Neural progenitor cell (in vitro differentiated cells): ENCODE measurements around the gene KIF2A. TPM values are rescaled to one million over a fixed set of nuclear protein-coding genes. Genes with fewer than 3 reads are reported as not detected.

ENCODE experiments used
- DNase-seq: peaks from one replicate; pipeline ENCODE4 v3.0.0-alpha.2; 2016; ENCODE audit warnings: low spot score
- H2AFZ ChIP-seq: fragments of 200-600 bp; sonication (generic); replicated peaks from 2 replicates; pipeline ENCODE4 v1.6.1; 2016; ENCODE audit warnings: antibody characterized with exemption
- H3F3A ChIP-seq: fragments of 200-600 bp; sonication (generic); 2 replicates; pipeline ENCODE4 v1.6.1; 2016; ENCODE audit warnings: antibody characterized with exemption, low read depth
- H3K27ac ChIP-seq: fragments of 200-600 bp; sonication (generic); 2 replicates; pipeline ENCODE4 v1.5.1; 2016; ENCODE audit warnings: mild to moderate bottlenecking
- H3K27me3 ChIP-seq: fragments of 200-600 bp; sonication (generic); 2 replicates; pipeline ENCODE4 v1.6.1; 2016; ENCODE audit warnings: mild to moderate bottlenecking, moderate library complexity
- H3K36me3 ChIP-seq: fragments of 200-600 bp; sonication (generic); 2 replicates; pipeline ENCODE4 v1.5.1; 2016
- H3K4me1 ChIP-seq: fragments of 200-600 bp; sonication (generic); 2 replicates; pipeline ENCODE4 v1.6.1; 2016; ENCODE audit warnings: mixed run types
- H3K4me2 ChIP-seq: fragments of 200-600 bp; sonication (generic); 2 replicates; pipeline ENCODE4 v1.6.1; 2016
- H3K4me3 ChIP-seq: fragments of 200-600 bp; sonication (generic); 2 replicates; pipeline ENCODE4 v1.5.1; 2016
- H3K79me2 ChIP-seq: fragments of 200-600 bp; sonication (generic); 2 replicates; pipeline ENCODE4 v1.6.1; 2016; ENCODE audit warnings: low read depth
- H3K9ac ChIP-seq: fragments of 200-600 bp; sonication (generic); 2 replicates; pipeline ENCODE4 v1.6.1; 2016
- H3K9me3 ChIP-seq: fragments of 200-600 bp; sonication (generic); 2 replicates; pipeline ENCODE4 v1.5.1; 2016; ENCODE audit warnings: low read depth
- H4K20me1 ChIP-seq: fragments of 200-600 bp; sonication (generic); 2 replicates; pipeline ENCODE4 v1.6.1; 2016; ENCODE audit warnings: low read depth
- H3K27ac Mint-ChIP-seq: 3 replicates; pipeline ENCODE4 v1.8.0; 2021; ENCODE audit warnings: mixed read lengths
- H3K27me3 Mint-ChIP-seq: 2 replicates; pipeline ENCODE4 v1.8.0; 2022; ENCODE audit warnings: low read depth, mild to moderate bottlenecking, inconsistent platforms, moderate library complexity, mixed read lengths; ENCODE audit not compliant: insufficient read depth
- H3K36me3 Mint-ChIP-seq: 3 replicates; pipeline ENCODE4 v1.8.0; 2021; ENCODE audit warnings: mixed read lengths
- H3K4me1 Mint-ChIP-seq: 3 replicates; pipeline ENCODE4 v1.8.0; 2021; ENCODE audit warnings: mixed read lengths
- H3K4me3 Mint-ChIP-seq: 3 replicates; pipeline ENCODE4 v1.8.0; 2021; ENCODE audit warnings: mild to moderate bottlenecking, moderate library complexity, mixed read lengths
- H3K9me3 Mint-ChIP-seq: 3 replicates; pipeline ENCODE4 v1.8.0; 2020; ENCODE audit warnings: mixed read lengths
- EZH2 ChIP-seq: fragments of 200-600 bp; sonication (generic); IDR thresholded peaks from 2 replicates; pipeline ENCODE4 v1.6.1; 2017; ENCODE audit warnings: antibody characterized with exemption, mild to moderate bottlenecking, moderate library complexity
- EZH2phosphoT487 ChIP-seq: fragments of 200-600 bp; sonication (generic); IDR thresholded peaks from 2 replicates; pipeline ENCODE4 v1.6.1; 2017; ENCODE audit warnings: antibody characterized with exemption
- total RNA-seq: library from RNA; depleted of rRNA; stranded (reverse); fragments of >200 nt; gene quantifications from 2 replicates; pipeline ENCODE4 v1.2.3, GENCODE V29; 2015; ENCODE audit warnings: low replicate concordance
- TF ChIP-seq, protein P1 (sequence below): fragments of 200-600 bp; sonication (generic); IDR thresholded peaks from 2 replicates; pipeline ENCODE4 v1.5.1; 2017; ENCODE audit warnings: antibody characterized with exemption, mild to moderate bottlenecking

Gene KIF2A
- total RNA-seq, 1 donor from 2014 or later = 114 TPM

DNA sequence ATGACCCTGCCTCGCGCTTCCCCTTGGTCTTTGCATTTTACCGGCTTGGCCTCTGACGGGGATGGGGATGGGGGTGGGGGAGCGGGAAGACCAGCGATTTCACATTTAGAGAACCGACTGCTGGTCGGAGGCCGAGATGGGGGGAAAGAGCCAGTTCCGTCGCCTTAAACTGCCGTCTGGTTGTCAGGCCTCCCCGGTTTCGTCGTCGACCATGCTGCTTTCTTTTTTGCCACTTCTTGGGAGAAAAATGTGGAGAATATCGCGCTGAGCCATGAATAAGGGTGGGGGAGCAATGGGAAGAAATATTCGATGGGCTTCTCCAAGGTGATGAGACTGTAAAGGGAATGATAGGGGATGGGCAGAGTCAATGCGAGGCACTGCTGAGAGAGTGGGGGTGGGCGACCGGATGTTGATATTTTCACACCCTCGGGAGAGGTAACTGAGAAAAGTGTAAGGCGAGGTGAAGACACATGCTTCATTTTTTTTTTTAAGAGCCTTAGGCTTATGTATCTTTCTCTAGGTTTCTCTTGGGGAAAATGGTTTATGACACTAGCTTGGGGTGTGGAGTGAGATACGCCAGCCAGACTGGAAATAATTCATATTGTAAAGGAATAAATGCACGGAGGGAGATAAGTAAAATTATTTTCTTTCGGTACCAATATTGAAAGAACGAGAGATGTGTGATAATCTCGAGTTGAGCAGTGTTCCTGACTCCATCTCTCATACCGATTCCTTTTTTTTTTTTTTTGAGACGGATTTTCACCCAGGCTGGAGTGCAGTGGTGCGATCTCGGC is 1.1 kb downstream of the KIF2A start:
- Mint-ChIP-seq H3K4me3 (peak overlapping the region; percentile 99), H3K36me3 (peaks cover 8% of the 10 kb centered on the region)
- TF ChIP-seq EZH2 (no peak), EZH2phosphoT487 (no peak)
- TF ChIP-seq, protein P1, sequence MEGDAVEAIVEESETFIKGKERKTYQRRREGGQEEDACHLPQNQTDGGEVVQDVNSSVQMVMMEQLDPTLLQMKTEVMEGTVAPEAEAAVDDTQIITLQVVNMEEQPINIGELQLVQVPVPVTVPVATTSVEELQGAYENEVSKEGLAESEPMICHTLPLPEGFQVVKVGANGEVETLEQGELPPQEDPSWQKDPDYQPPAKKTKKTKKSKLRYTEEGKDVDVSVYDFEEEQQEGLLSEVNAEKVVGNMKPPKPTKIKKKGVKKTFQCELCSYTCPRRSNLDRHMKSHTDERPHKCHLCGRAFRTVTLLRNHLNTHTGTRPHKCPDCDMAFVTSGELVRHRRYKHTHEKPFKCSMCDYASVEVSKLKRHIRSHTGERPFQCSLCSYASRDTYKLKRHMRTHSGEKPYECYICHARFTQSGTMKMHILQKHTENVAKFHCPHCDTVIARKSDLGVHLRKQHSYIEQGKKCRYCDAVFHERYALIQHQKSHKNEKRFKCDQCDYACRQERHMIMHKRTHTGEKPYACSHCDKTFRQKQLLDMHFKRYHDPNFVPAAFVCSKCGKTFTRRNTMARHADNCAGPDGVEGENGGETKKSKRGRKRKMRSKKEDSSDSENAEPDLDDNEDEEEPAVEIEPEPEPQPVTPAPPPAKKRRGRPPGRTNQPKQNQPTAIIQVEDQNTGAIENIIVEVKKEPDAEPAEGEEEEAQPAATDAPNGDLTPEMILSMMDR = no peak

DNA sequence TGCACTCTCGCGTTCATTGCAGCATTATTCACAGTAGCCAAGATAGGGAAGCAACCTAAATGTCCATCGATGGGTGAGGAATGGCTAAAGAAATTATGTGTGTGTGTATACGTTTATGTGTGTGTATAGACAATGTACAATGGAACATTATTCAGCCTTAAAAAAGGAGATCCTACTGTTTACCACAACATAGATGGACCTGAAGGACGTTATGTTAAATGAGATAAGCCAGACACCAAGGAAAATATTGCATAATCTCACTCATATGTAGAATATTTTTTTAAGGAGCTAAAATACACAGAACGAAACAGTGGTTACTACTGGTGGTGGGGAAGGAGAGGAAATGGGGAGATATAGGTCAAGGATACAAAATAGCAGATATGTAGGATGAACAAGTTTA is 2.4 kb downstream of the KIF2A start:
- H4K20me1 ChIP-seq = peaks cover 66% of the 10 kb centered on the region
- no peaks in the 10 kb centered on the region for H3K27me3 ChIP-seq
- H3K9ac ChIP-seq = no peak overlapping the region
- H3K9me3 Mint-ChIP-seq = no peaks in the 10 kb centered on the region
- H3K4me3 Mint-ChIP-seq = peak overlapping the region; percentile 99
- no peaks in the 10 kb centered on the region for H3K9me3 ChIP-seq
- no peak for DNase-seq
- H3K4me1 ChIP-seq = peaks cover 18% of the 10 kb centered on the region
- peaks cover 30% of the 10 kb centered on the region for H3K4me1 Mint-ChIP-seq
- H3K27me3 Mint-ChIP-seq = peaks cover 4% of the 10 kb centered on the region
- no peak overlapping the region for H3K27ac ChIP-seq
- H3K36me3 Mint-ChIP-seq = peaks cover 8% of the 10 kb centered on the region
- TF ChIP-seq EZH2 = no peak
- TF ChIP-seq, protein P1 = no peak
- TF ChIP-seq EZH2phosphoT487 = no peak
- H3K4me2 ChIP-seq = peak overlapping the region; percentile 97
- no peak overlapping the region for H3K4me3 ChIP-seq
- no peak overlapping the region for H3K27ac Mint-ChIP-seq
- H3K36me3 ChIP-seq = no peaks in the 10 kb centered on the region
- H3F3A ChIP-seq = peaks cover 9% of the 10 kb centered on the region
- no peak overlapping the region for H2AFZ ChIP-seq
- H3K79me2 ChIP-seq = peaks cover 72% of the 10 kb centered on the region

More for the DNA sequence above, 1.1 kb downstream of the KIF2A start:
- Mint-ChIP-seq H3K27me3 (peaks cover 4% of the 10 kb centered on the region), H3K9me3 (no peaks in the 10 kb centered on the region), H3K4me1 (peaks cover 30% of the 10 kb centered on the region), H3K27ac (peak overlapping the region; percentile 99)
- H3K4me1 ChIP-seq = peaks cover 18% of the 10 kb centered on the region
- no peaks in the 10 kb centered on the region for H3K27me3 ChIP-seq
- H3K4me2 ChIP-seq = peak overlapping the region; percentile 97
- peaks cover 9% of the 10 kb centered on the region for H3F3A ChIP-seq
- H3K27ac ChIP-seq = peak overlapping the region; percentile 93
- peak overlapping the region; percentile 82 for H3K9ac ChIP-seq
- DNase-seq = peak; percentile 63
- H2AFZ ChIP-seq = peak overlapping the region; percentile 89
- no peaks in the 10 kb centered on the region for H3K9me3 ChIP-seq
- peaks cover 59% of the 10 kb centered on the region for H3K79me2 ChIP-seq
- H3K36me3 ChIP-seq = no peaks in the 10 kb centered on the region
- peak overlapping the region; percentile 95 for H3K4me3 ChIP-seq
- H4K20me1 ChIP-seq = peaks cover 53% of the 10 kb centered on the region

DNA sequence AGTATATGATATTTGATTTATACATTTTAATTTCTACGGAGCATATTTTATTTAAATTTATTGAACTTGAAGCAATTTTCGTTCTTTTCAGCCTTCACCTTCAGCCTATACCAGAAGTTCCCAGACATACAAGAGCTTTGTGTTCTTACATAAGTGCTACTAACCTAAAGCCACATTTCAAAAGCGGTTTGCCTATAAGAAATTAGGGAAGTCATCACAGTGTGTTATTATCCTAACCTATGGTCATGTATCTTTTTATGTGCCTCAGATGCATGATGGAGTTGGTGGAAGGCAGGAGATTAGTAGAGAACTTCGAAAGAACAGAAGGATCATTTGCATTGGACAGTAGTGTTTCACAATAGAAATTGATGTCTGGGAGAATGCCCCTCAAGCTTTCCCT is 3.1 kb downstream of the KIF2A start:
- H4K20me1 ChIP-seq = peaks cover 73% of the 10 kb centered on the region
- no peak overlapping the region for H2AFZ ChIP-seq
- H3K27ac ChIP-seq = no peak overlapping the region
- peaks cover 9% of the 10 kb centered on the region for H3F3A ChIP-seq
- H3K4me3 Mint-ChIP-seq = no peak overlapping the region
- H3K36me3 ChIP-seq = no peaks in the 10 kb centered on the region
- H3K27ac Mint-ChIP-seq = no peak overlapping the region
- no peak for TF ChIP-seq EZH2
- no peak for TF ChIP-seq EZH2phosphoT487
- TF ChIP-seq, protein P1 = no peak
- no peak overlapping the region for H3K4me3 ChIP-seq
- no peaks in the 10 kb centered on the region for H3K9me3 Mint-ChIP-seq
- no peaks in the 10 kb centered on the region for H3K27me3 ChIP-seq
- peaks cover 30% of the 10 kb centered on the region for H3K4me1 Mint-ChIP-seq
- H3K4me1 ChIP-seq = peaks cover 18% of the 10 kb centered on the region
- peaks cover 79% of the 10 kb centered on the region for H3K79me2 ChIP-seq
- no peaks in the 10 kb centered on the region for H3K9me3 ChIP-seq
- no peak for DNase-seq
- peaks cover 8% of the 10 kb centered on the region for H3K36me3 Mint-ChIP-seq
- H3K4me2 ChIP-seq = no peak overlapping the region
- no peak overlapping the region for H3K9ac ChIP-seq
- peaks cover 4% of the 10 kb centered on the region for H3K27me3 Mint-ChIP-seq
